Nephron progenitor cell (in vitro differentiated cells): Measurements from ENCODE around the gene PRKG1.
"Not testable (repeated sequence)": the region's sequence is repeated elsewhere in the genome, so short reads cannot be mapped to it uniquely, and the experiment has no call there.

Experiments
- DNase-seq: peaks from one replicate; pipeline ENCODE4 v3.0.0; 2021
- H3K27ac Mint-ChIP-seq: 2 replicates; pipeline ENCODE4 v1.8.0; 2021; ENCODE audit warnings: mild to moderate bottlenecking, moderate library complexity, mixed read lengths
- H3K27me3 Mint-ChIP-seq: 2 replicates; pipeline ENCODE4 v1.8.0; 2021; ENCODE audit warnings: mild to moderate bottlenecking, low read depth, mixed read lengths; ENCODE audit not compliant: poor library complexity
- H3K36me3 Mint-ChIP-seq: 2 replicates; pipeline ENCODE4 v1.8.0; 2021; ENCODE audit warnings: low read depth, mixed read lengths
- H3K4me1 Mint-ChIP-seq: 2 replicates; pipeline ENCODE4 v1.8.0; 2021; ENCODE audit warnings: mixed read lengths
- H3K4me3 Mint-ChIP-seq: 2 replicates; pipeline ENCODE4 v1.8.0; 2021; ENCODE audit warnings: mild to moderate bottlenecking, moderate library complexity, mixed read lengths
- H3K9me3 Mint-ChIP-seq: 2 replicates; pipeline ENCODE4 v1.8.0; 2021; ENCODE audit warnings: mild to moderate bottlenecking, moderate library complexity, mixed read lengths
- CTCF ChIP-seq: fragments of 200-600 bp; sonication (generic); IDR thresholded peaks from 2 replicates; pipeline ENCODE4 v1.5.0; 2021; ENCODE audit warnings: antibody characterized with exemption

PRKG1 gene

GRCh38 chr10:52031771-52032170 lies 957.5 kb downstream of the PRKG1 start:
- H3K36me3 Mint-ChIP-seq, result no peaks in the 10 kb centered on the region
- H3K27me3 Mint-ChIP-seq, result peaks cover 2% of the 10 kb centered on the region
- H3K4me1 Mint-ChIP-seq, result peaks cover 69% of the 10 kb centered on the region
- no peak for DNase-seq
- no peak overlapping the region for H3K27ac Mint-ChIP-seq
- no peaks in the 10 kb centered on the region for H3K9me3 Mint-ChIP-seq
- TF ChIP-seq CTCF, result no peak
- no peak overlapping the region for H3K4me3 Mint-ChIP-seq

GRCh38 chr10:52032681-52033629 lies 958.7 kb downstream of the PRKG1 start:
- peaks cover 66% of the 10 kb centered on the region for H3K4me1 Mint-ChIP-seq
- no peak for DNase-seq
- H3K9me3 Mint-ChIP-seq, result peaks cover 5% of the 10 kb centered on the region
- no peak for TF ChIP-seq CTCF
- H3K4me3 Mint-ChIP-seq, result no peak overlapping the region
- peaks cover 7% of the 10 kb centered on the region for H3K27me3 Mint-ChIP-seq
- H3K27ac Mint-ChIP-seq, result no peak overlapping the region
- H3K36me3 Mint-ChIP-seq, result peaks cover 2% of the 10 kb centered on the region

- Mint-ChIP-seq H3K9me3 (peaks cover 32% of the 10 kb centered on the region), H3K36me3 (peaks cover 24% of the 10 kb centered on the region), H3K27me3 (peaks cover 19% of the 10 kb centered on the region), H3K4me1 (peaks cover 26% of the 10 kb centered on the region)
- H3K4me3 Mint-ChIP-seq, H3K27ac Mint-ChIP-seq, DNase-seq: not testable (repeated sequence)
Measured at GRCh38 chr10:52039002-52039793, 964.9 kb downstream of the PRKG1 start.

DNA sequence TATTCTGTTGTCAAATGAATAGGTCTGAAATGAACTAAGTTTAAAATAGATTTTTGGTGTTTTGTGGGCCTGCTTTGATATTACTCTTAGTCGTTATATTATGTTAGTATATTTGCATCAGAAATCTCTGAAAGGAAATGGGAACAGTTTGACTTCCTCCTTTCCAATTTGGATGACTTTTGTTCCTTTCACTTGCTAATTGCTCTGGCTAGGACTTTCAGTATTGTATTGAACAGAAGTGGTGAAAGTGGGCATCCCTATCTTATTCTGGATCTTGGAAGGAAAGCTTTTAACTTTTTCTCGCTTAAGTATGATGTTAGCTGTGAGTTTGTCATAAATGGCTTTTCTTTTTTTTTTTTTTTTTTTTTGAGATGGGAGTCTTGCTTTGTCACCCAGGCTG lies 966.2 kb downstream of the PRKG1 start:
- H3K9me3 Mint-ChIP-seq, result peaks cover 32% of the 10 kb centered on the region
- H3K27ac Mint-ChIP-seq, result no peak overlapping the region
- H3K4me1 Mint-ChIP-seq, result peaks cover 13% of the 10 kb centered on the region
- no peak overlapping the region for H3K4me3 Mint-ChIP-seq
- peaks cover 24% of the 10 kb centered on the region for H3K36me3 Mint-ChIP-seq
- H3K27me3 Mint-ChIP-seq, result peaks cover 19% of the 10 kb centered on the region
- no peak for DNase-seq
- no peak for TF ChIP-seq CTCF

- H3K4me1 Mint-ChIP-seq, result no peaks in the 10 kb centered on the region
- peaks cover 14% of the 10 kb centered on the region for H3K36me3 Mint-ChIP-seq
- H3K9me3 Mint-ChIP-seq, result peaks cover 18% of the 10 kb centered on the region
- H3K4me3 Mint-ChIP-seq, result no peak overlapping the region
- H3K27ac Mint-ChIP-seq, result no peak overlapping the region
- H3K27me3 Mint-ChIP-seq, result peaks cover 12% of the 10 kb centered on the region
- no peak for TF ChIP-seq CTCF
- no peak for DNase-seq
Measured at GRCh38 chr10:52043811-52044210, 969.5 kb downstream of the PRKG1 start.

DNA sequence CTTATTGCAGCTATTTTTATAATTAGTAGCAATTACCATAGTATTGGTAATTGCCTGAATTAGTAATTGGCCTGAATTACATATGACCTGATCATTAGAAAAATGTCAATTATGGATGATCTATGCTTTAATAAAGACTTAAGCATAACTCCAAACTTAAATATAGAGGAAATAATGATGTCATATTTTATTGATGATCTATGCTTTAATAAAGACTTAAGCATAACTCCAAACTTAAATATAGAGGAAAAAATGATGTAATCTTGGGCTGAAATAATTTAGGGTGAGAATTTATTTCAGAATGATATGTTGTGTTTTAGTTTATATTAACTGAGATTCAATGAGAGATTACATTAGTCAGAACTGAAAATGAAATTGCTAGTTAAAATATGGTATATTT lies 973.8 kb downstream of the PRKG1 start:
- Mint-ChIP-seq H3K27me3 (no peaks in the 10 kb centered on the region), H3K36me3 (no peaks in the 10 kb centered on the region), H3K27ac (no peak overlapping the region), H3K9me3 (no peaks in the 10 kb centered on the region), H3K4me1 (peaks cover 5% of the 10 kb centered on the region), H3K4me3 (no peak overlapping the region)
- DNase-seq, result no peak
- TF ChIP-seq CTCF, result no peak
